ENCODE measurements around the gene DMC1. TPM values are rescaled to one million over a fixed set of nuclear protein-coding genes. Genes with fewer than 3 reads are reported as not detected.

Gene DMC1
- total RNA-seq, 8 experiments from 2014 or later, result 0.15 to 7.4 (median 0.67) TPM

- H3K4me1 ChIP-seq (replicated peaks in 1 of 2), result peaks cover 3 to 4% of the 10 kb centered on the region in 2 donors
- in situ Hi-C loops (cut with MboI; ENCODE audit: low pct_unique_long_range_greater_than_20kb in 2 of 9, low sequenced_read_pairs in 9 of 9, unreplicated experiment in 9 of 9), result loop anchor here in 3 of 9 experiments (25.0 kb wide), 1 partner anchor 502 kb away; the partner anchor contains the start of gene PICK1 (in 3 of the 3)
- WGBS, 10 experiments, result 50 to 100% (median 78%) methylated on average over 1 to 2 of the region's 2 CpGs; no CpG with 5 or more reads in 2 of the 10 experiments
- no peak overlapping the region for H3K4me3 ChIP-seq
- ATAC-seq (replicated peaks in 6 of 8), result no peak
- H3K27ac ChIP-seq, result no peak overlapping the region
These were observed 5.3 kb downstream of the DMC1 start for GRCh38 chr22:38564669-38565068.

- WGBS, 10 experiments, result 60 to 92% (median 83%) methylated on average over 1 to 3 of the region's 3 CpGs; no CpG with 5 or more reads in 1 of the 10 experiments
- no peak overlapping the region for H3K27ac ChIP-seq
- H3K4me3 ChIP-seq, result no peak overlapping the region
- in situ Hi-C loops (cut with MboI; ENCODE audit: low pct_unique_long_range_greater_than_20kb in 2 of 9, low sequenced_read_pairs in 9 of 9, unreplicated experiment in 9 of 9), result loop anchor here in 3 of 9 experiments (25.0 kb wide), 1 partner anchor 492 kb away; the partner anchor contains the start of gene PICK1 (in 3 of the 3)
- ATAC-seq (replicated peaks in 6 of 8), result peak in 1 of 8 experiments; percentile 45
- H3K4me1 ChIP-seq (replicated peaks in 1 of 2), result no peaks in the 10 kb centered on the region
These were observed 15.7 kb downstream of the DMC1 start for GRCh38 chr22:38554281-38554680.

GRCh38 chr22:38549101-38549894, 20.7 kb downstream of the DMC1 start:
- H3K4me1 ChIP-seq (replicated peaks in 1 of 2), result no peaks in the 10 kb centered on the region
- no peak overlapping the region for H3K27ac ChIP-seq
- ATAC-seq (replicated peaks in 6 of 8), result no peak
- in situ Hi-C loops (cut with MboI; ENCODE audit: low pct_unique_long_range_greater_than_20kb in 2 of 9, low sequenced_read_pairs in 9 of 9, unreplicated experiment in 9 of 9), result no loop called here
- no peak overlapping the region for H3K4me3 ChIP-seq
- WGBS, 10 experiments, result 66 to 100% (median 89%) methylated on average over 1 to 7 of the region's 7 CpGs

- H3K27ac ChIP-seq, result no peak overlapping the region
- H3K4me1 ChIP-seq (replicated peaks in 1 of 2), result no peaks in the 10 kb centered on the region
- H3K4me3 ChIP-seq, result no peak overlapping the region
- 13 to 95% (median 40%) methylated on average over 1 to 2 of the region's 2 CpGs; no CpG with 5 or more reads in 3 of the 10 experiments for WGBS, 10 experiments
- in situ Hi-C loops (cut with MboI; ENCODE audit: low pct_unique_long_range_greater_than_20kb in 2 of 9, low sequenced_read_pairs in 9 of 9, unreplicated experiment in 9 of 9), result no loop called here
- no peak for ATAC-seq (replicated peaks in 6 of 8)
These were observed 29.3 kb downstream of the DMC1 start for GRCh38 chr22:38540701-38541100.

GRCh38 chr22:38531251-38531938, 38.6 kb downstream of the DMC1 start:
- ATAC-seq (replicated peaks in 6 of 8), result no peak
- in situ Hi-C loops (cut with MboI; ENCODE audit: low pct_unique_long_range_greater_than_20kb in 2 of 9, low sequenced_read_pairs in 9 of 9, unreplicated experiment in 9 of 9), result no loop called here
- WGBS, 10 experiments, result 83 to 100% (median 96%) methylated on average over 1 to 4 of the region's 4 CpGs; no CpG with 5 or more reads in 1 of the 10 experiments
- no peaks in the 10 kb centered on the region for H3K4me1 ChIP-seq (replicated peaks in 1 of 2)
- H3K4me3 ChIP-seq, result no peak overlapping the region
- no peak overlapping the region for H3K27ac ChIP-seq

- Histone ChIP-seq H3K4me3 (no peak overlapping the region), H3K4me1 (replicated peaks in 1 of 2) (no peaks in the 10 kb centered on the region), H3K27ac (no peak overlapping the region)
- in situ Hi-C loops (cut with MboI; ENCODE audit: low pct_unique_long_range_greater_than_20kb in 2 of 9, low sequenced_read_pairs in 9 of 9, unreplicated experiment in 9 of 9), result no loop called here
- WGBS, 10 experiments, result 38 to 100% (median 77%) methylated on average over 1 to 3 of the region's 3 CpGs; no CpG with 5 or more reads in 2 of the 10 experiments
- ATAC-seq (replicated peaks in 6 of 8), result no peak
These were observed 45.6 kb downstream of the DMC1 start for GRCh38 chr22:38524429-38524828.

- no peak for ATAC-seq (replicated peaks in 6 of 8)
- 64 to 100% (median 90%) methylated on average over 1 to 5 of the region's 5 CpGs; no CpG with 5 or more reads in 1 of the 10 experiments for WGBS, 10 experiments
- no peaks in the 10 kb centered on the region for H3K4me1 ChIP-seq (replicated peaks in 1 of 2)
- no peak overlapping the region for H3K27ac ChIP-seq
- H3K4me3 ChIP-seq, result no peak overlapping the region
- in situ Hi-C loops (cut with MboI; ENCODE audit: low pct_unique_long_range_greater_than_20kb in 2 of 9, low sequenced_read_pairs in 9 of 9, unreplicated experiment in 9 of 9), result no loop called here
These were observed 46.5 kb downstream of the DMC1 start for GRCh38 chr22:38523479-38523878.

GRCh38 chr22:38523029-38523428, 47.0 kb downstream of the DMC1 start:
- Histone ChIP-seq H3K4me1 (replicated peaks in 1 of 2) (no peaks in the 10 kb centered on the region), H3K4me3 (no peak overlapping the region), H3K27ac (no peak overlapping the region)
- no peak for ATAC-seq (replicated peaks in 6 of 8)
- in situ Hi-C loops (cut with MboI; ENCODE audit: low pct_unique_long_range_greater_than_20kb in 2 of 9, low sequenced_read_pairs in 9 of 9, unreplicated experiment in 9 of 9), result no loop called here
- WGBS, 10 experiments, result 50 to 100% (median 100%) methylated on average over 1 to 3 of the region's 3 CpGs; no CpG with 5 or more reads in 2 of the 10 experiments

GRCh38 chr22:38519453-38520250, 50.3 kb downstream of the DMC1 start:
- in situ Hi-C loops (cut with MboI; ENCODE audit: low pct_unique_long_range_greater_than_20kb in 2 of 9, low sequenced_read_pairs in 9 of 9, unreplicated experiment in 9 of 9), result no loop called here
- ATAC-seq (replicated peaks in 6 of 8), result no peak
- no peak overlapping the region for H3K4me3 ChIP-seq
- no peaks in the 10 kb centered on the region for H3K4me1 ChIP-seq (replicated peaks in 1 of 2)
- no peak overlapping the region for H3K27ac ChIP-seq
- 86 to 100% (median 100%) methylated on average over 1 to 2 of the region's 2 CpGs; no CpG with 5 or more reads in 3 of the 10 experiments for WGBS, 10 experiments

- ATAC-seq (replicated peaks in 6 of 8), result no peak
- in situ Hi-C loops (cut with MboI; ENCODE audit: low pct_unique_long_range_greater_than_20kb in 2 of 9, low sequenced_read_pairs in 9 of 9, unreplicated experiment in 9 of 9), result no loop called here
- Histone ChIP-seq H3K27ac (no peak overlapping the region), H3K4me3 (no peak overlapping the region), H3K4me1 (replicated peaks in 1 of 2) (no peaks in the 10 kb centered on the region)
- 50 to 100% (median 87%) methylated on average over 1 to 4 of the region's 4 CpGs; no CpG with 5 or more reads in 1 of the 10 experiments for WGBS, 10 experiments
These were observed 51.4 kb downstream of the DMC1 start for GRCh38 chr22:38518620-38519019.

GRCh38 chr22:38513063-38513462, 56.9 kb downstream of the DMC1 start:
- Histone ChIP-seq H3K4me3 (no peak overlapping the region), H3K27ac (no peak overlapping the region), H3K4me1 (replicated peaks in 1 of 2) (peaks cover 0 to 3% of the 10 kb centered on the region in 2 donors)
- peak; percentile 35 to 96 (median 82) for ATAC-seq (replicated peaks in 6 of 8)
- WGBS, 10 experiments, result 67% methylated on average over 1 of the region's 1 CpG; no CpG with 5 or more reads in 9 of the 10 experiments
- in situ Hi-C loops (cut with MboI; ENCODE audit: low pct_unique_long_range_greater_than_20kb in 2 of 9, low sequenced_read_pairs in 9 of 9, unreplicated experiment in 9 of 9), result no loop called here

- H3K4me3 ChIP-seq, result no peak overlapping the region
- in situ Hi-C loops (cut with MboI; ENCODE audit: low pct_unique_long_range_greater_than_20kb in 2 of 9, low sequenced_read_pairs in 9 of 9, unreplicated experiment in 9 of 9), result no loop called here
- ATAC-seq (replicated peaks in 6 of 8), result no peak
- peaks cover 5 to 9% of the 10 kb centered on the region in 2 donors for H3K4me1 ChIP-seq (replicated peaks in 1 of 2)
- no peak overlapping the region for H3K27ac ChIP-seq
- WGBS, 10 experiments, result 81 to 100% (median 98%) methylated on average over 1 to 5 of the region's 5 CpGs
These were observed 59.5 kb downstream of the DMC1 start for GRCh38 chr22:38510416-38510970.

Data from motor neuron (in vitro differentiated cells).